ENCODE data around the gene P2RY6. TPM values are rescaled to one million over a fixed set of nuclear protein-coding genes. Genes with fewer than 3 reads are reported as not detected.

P2RY6 gene
- total and polyA plus RNA-seq, 12 donors, result 0.83 to 13.0 (median 1.8) TPM

- no peaks in the 10 kb centered on the region for H3K36me3 ChIP-seq
- ATAC-seq (no peak), DNase-seq (no peak)
- 79 to 80% methylated on average over 5 of the region's 5 CpGs for WGBS, 2 donors
- H3K4me1 ChIP-seq, result peaks cover 8 to 44% (median 27%) of the 10 kb centered on the region in 9 donors
- H3K27ac ChIP-seq, result no peak overlapping the region
- H3K27me3 ChIP-seq, result peaks cover 0 to 33% (median 9%) of the 10 kb centered on the region in 7 donors
- no peaks in the 10 kb centered on the region for H3K9me3 ChIP-seq
- H3K4me3 ChIP-seq, result no peak overlapping the region
- intact Hi-C loops (cut with DNase I), result no loop called here
- TF ChIP-seq CTCF (IDR thresholded peaks at IDR 0.05), result no peak
Observed at GRCh38 chr11:73262851-73263495, 9.2 kb upstream of the P2RY6 start.

- ATAC-seq (no peak), DNase-seq (no peak)
- 92 to 94% methylated on average over 2 of the region's 2 CpGs for WGBS, 2 donors
- no peak overlapping the region for H3K27ac ChIP-seq
- H3K9me3 ChIP-seq, result no peaks in the 10 kb centered on the region
- H3K27me3 ChIP-seq, result peaks cover 0 to 33% (median 9%) of the 10 kb centered on the region in 7 donors
- no peaks in the 10 kb centered on the region for H3K36me3 ChIP-seq
- no peak for TF ChIP-seq CTCF (IDR thresholded peaks at IDR 0.05)
- no peak overlapping the region for H3K4me3 ChIP-seq
- intact Hi-C loops (cut with DNase I), result no loop called here
- H3K4me1 ChIP-seq, result peaks cover 5 to 39% (median 22%) of the 10 kb centered on the region in 9 donors
Observed at GRCh38 chr11:73263640-73264039, 8.5 kb upstream of the P2RY6 start.

GRCh38 chr11:73265278-73265810 is 6.8 kb upstream of the P2RY6 start:
- no peaks in the 10 kb centered on the region for H3K36me3 ChIP-seq
- peak overlapping the region in 2 of 10 donors; percentile 43 to 55 for H3K27ac ChIP-seq
- no peak for DNase-seq
- ATAC-seq, result peak in 4 of 8 donors; percentile 6 to 43 (median 30)
- WGBS, 2 donors, result 78 to 80% methylated on average over 4 of the region's 4 CpGs
- intact Hi-C loops (cut with DNase I), result no loop called here
- H3K4me1 ChIP-seq, result peaks cover 5 to 55% (median 35%) of the 10 kb centered on the region in 9 donors
- TF ChIP-seq CTCF (IDR thresholded peaks at IDR 0.05), result no peak
- peak overlapping the region in 1 of 10 donors; percentile 49 for H3K4me3 ChIP-seq
- no peaks in the 10 kb centered on the region for H3K9me3 ChIP-seq
- H3K27me3 ChIP-seq, result peaks cover 0 to 33% (median 9%) of the 10 kb centered on the region in 7 donors

GRCh38 chr11:73265853-73266645 is 6.1 kb upstream of the P2RY6 start:
- no peak overlapping the region for H3K4me3 ChIP-seq
- peak; percentile 15 to 82 (median 54) for ATAC-seq
- TF ChIP-seq CTCF (IDR thresholded peaks at IDR 0.05), result no peak
- no peaks in the 10 kb centered on the region for H3K36me3 ChIP-seq
- WGBS, 2 donors, result 79 to 86% methylated on average over 3 of the region's 3 CpGs
- no peak for DNase-seq
- intact Hi-C loops (cut with DNase I), result no loop called here
- H3K4me1 ChIP-seq, result peaks cover 5 to 62% (median 35%) of the 10 kb centered on the region in 9 donors
- H3K9me3 ChIP-seq, result no peaks in the 10 kb centered on the region
- H3K27me3 ChIP-seq, result peaks cover 0 to 33% (median 9%) of the 10 kb centered on the region in 7 donors
- peak overlapping the region in 5 of 10 donors; percentile 5 to 55 (median 29) for H3K27ac ChIP-seq

All from heart right ventricle (tissue), 16 donors.